DOHH2 (cell line): ENCODE measurements around the gene AHI1.

Experiments used
- EZH2phosphoT487 ChIP-seq: fragments of 200-600 bp; sonication (generic); IDR thresholded peaks from 2 replicates; pipeline ENCODE4 v1.6.1; 2017; ENCODE audit warnings: borderline replicate concordance, mild to moderate bottlenecking, antibody characterized with exemption, low read length, moderate library complexity, mixed read lengths
- TF ChIP-seq, protein P1 (sequence below): fragments of 200-600 bp; sonication (generic); IDR thresholded peaks from one replicate; pipeline ENCODE4 v1.5.1; 2014; ENCODE audit warnings: antibody characterized with exemption, mild to moderate bottlenecking, low read depth, low read length; ENCODE audit not compliant: poor library complexity, severe bottlenecking

DNA sequence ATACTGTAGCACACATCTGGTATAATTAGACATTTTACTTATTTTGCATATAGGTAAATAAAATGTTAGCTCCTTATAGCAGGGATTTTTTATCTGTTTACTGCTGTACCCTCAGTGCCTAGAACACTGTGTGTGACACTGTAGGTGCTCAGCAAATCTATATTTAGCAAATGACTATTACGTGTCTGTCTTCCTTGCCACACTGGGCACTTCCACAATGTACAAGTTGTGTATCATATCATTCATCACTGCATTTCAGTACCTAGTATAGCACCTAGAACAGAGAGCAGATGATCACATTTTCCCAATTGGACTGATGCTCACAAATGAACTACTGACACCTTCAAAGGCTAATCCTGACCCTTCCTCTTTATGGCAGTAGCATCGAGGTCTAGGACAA is 200.8 kb downstream of the AHI1 start:
- TF ChIP-seq, protein P1, sequence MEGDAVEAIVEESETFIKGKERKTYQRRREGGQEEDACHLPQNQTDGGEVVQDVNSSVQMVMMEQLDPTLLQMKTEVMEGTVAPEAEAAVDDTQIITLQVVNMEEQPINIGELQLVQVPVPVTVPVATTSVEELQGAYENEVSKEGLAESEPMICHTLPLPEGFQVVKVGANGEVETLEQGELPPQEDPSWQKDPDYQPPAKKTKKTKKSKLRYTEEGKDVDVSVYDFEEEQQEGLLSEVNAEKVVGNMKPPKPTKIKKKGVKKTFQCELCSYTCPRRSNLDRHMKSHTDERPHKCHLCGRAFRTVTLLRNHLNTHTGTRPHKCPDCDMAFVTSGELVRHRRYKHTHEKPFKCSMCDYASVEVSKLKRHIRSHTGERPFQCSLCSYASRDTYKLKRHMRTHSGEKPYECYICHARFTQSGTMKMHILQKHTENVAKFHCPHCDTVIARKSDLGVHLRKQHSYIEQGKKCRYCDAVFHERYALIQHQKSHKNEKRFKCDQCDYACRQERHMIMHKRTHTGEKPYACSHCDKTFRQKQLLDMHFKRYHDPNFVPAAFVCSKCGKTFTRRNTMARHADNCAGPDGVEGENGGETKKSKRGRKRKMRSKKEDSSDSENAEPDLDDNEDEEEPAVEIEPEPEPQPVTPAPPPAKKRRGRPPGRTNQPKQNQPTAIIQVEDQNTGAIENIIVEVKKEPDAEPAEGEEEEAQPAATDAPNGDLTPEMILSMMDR: no peak
- no peak for TF ChIP-seq EZH2phosphoT487
